Hematopoietic multipotent progenitor cell (in vitro differentiated cells): ENCODE results near the gene OPA3. TPM values are rescaled to one million over a fixed set of nuclear protein-coding genes. Genes with fewer than 3 reads are reported as not detected.
A peak's percentile ranks its signal among the peaks of the same experiment; 100 is the strongest.

Experiments
- DNase-seq, 3 donors: peaks; one replicate each; pipeline ENCODE4 v3.0.0-alpha.2; 2011 to 2015; ENCODE audit warnings: low read depth in 2 of 3, low spot score in 2 of 3
- total RNA-seq: library from RNA; depleted of rRNA; stranded (reverse); fragments of >200 nt; gene quantifications from one replicate; pipeline ENCODE4 v1.2.3, GENCODE V29; 2012

Gene OPA3
- total RNA-seq, 1 donor = 5.9 TPM

DNA sequence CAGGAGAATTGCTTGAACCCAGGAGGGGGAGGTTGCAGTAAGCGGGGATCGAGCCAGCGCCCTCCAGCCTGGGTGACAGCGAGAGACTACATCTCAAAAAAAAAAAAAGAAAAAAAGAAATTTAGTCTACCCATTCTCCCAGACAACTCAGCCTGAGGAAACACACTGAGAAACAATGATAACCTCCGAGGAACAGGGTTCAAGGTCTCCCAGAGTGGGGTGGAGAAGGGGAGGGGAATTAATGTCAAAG lies 78.7 kb downstream of the OPA3 start:
- DNase-seq = no peak

DNA sequence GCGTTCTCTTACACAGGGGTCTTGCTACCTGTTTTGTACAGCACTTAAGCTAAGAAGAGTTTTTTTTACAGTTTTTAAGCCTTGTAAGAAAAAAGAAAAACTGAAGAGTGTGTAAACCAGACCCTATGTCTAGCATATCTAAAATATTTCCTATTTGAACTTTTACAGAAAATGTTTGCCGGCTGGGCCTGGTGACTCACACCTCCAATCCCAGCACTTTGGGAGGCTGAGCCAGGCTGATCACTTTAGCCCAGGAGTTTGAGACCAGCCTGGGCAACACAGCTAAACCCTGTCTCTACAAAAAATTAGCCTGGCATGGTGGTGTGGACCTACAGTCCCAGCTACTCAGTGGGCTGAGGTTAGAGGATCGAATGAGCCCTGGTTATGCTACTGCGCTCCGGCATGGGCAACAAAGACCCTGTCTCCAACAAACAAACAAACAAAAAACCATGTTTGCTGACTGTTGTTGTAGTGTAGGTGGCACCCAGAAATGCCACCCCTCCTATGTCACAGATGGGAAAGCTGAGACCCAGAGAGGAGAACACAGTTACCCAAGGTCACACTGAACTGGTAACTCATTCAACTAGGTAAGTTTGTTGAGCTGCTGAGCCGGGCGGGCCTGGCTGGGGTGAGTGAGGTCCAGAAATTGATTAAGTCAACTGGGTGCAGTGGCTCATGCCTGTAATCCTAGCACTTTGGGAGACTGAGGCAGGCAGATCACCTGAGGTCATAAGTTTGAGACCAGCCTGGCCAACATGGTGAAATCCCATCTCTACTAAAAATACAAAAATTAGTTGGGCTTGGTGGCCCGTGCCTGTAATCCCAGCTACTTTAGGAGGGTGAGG lies 79.2 kb downstream of the OPA3 start:
- DNase-seq = no peak

DNA sequence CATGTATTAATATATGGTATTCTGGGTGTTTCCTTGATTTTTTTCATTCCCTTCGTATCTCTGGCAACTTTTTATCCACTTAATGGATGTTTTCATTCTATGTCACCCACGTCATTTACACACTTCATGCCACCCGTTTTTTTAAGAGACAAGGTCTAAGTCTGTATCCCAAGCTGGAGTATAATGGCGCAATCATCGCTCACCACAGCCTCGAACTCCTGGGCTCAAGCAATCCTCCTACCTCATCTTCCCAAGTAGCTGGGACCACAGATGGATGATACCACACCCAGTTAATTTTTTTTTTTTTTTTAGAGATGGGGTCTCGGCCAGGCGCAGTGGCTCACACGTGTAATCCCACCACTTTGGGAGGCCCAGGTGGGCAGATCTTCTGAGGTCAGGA lies 80.7 kb downstream of the OPA3 start:
- no peak for DNase-seq

- no peak for DNase-seq
Observed at GRCh38 chr19:45502111-45502510, 82.5 kb downstream of the OPA3 start.

DNA sequence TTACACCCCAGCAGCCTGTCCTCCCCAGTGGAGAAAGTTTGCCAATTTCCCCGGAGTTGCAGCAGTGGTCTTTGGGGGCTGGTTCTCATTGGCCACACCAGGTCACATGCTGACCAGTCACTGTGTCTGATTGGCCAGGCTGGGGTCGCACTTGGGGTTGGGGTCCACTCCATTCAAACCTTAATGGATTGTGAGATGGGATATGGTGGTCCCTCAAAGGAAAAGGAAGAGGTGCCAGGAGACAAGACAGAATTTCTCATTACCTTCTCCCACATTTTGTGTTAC lies 82.9 kb downstream of the OPA3 start:
- no peak for DNase-seq

DNA sequence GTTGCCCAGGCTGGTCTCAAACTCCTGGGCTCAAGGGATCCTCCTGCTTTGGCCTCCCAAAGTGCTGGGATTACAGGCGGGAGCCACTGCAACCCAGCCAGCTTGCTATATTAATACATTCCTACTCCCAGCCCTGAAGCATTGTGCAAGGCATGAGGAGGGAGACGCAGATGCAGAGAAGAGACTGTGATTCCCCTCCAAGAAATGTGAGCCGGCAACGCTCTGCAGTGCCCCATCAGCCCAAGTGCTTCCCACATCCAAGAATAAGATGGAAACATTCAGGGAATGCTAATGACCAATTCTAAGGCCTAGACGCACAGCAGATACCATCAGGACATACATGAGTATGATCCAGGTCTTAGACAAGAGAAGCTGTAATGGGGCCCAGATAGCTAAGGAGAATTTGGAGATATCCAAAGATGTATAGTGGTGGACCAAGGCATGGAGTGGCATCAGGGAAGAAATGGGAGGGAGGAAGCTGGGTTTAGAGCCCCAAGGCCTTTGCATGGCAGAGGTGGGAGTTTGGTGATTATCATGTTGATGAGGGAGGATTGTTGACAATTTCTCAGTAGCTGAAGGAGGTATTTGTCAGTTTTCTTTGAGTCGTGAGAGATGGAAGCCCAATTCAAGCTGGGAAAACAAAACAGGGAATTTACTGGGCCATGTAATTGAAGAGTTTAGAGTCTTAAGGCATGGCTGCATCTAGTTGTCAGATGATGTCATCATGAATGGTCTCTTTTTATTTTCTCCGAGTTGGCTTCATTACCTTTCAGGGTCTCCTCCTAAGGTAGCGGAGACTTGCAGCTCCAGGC lies 83.5 kb downstream of the OPA3 start:
- no peak for DNase-seq

- DNase-seq = peak in 2 of 3 donors; percentile 60 to 70
Observed at GRCh38 chr19:45499196-45500180, 85.1 kb downstream of the OPA3 start.

GRCh38 chr19:45498411-45499195 lies 86.0 kb downstream of the OPA3 start, which contains the start of gene PPM1N:
Gene PPM1N, plus strand, starts transcription at chr19:45498443. Its CDS starts 30 bp downstream, at chr19:45498473.
- peak; percentile 52 to 70 (median 64) for DNase-seq

DNA sequence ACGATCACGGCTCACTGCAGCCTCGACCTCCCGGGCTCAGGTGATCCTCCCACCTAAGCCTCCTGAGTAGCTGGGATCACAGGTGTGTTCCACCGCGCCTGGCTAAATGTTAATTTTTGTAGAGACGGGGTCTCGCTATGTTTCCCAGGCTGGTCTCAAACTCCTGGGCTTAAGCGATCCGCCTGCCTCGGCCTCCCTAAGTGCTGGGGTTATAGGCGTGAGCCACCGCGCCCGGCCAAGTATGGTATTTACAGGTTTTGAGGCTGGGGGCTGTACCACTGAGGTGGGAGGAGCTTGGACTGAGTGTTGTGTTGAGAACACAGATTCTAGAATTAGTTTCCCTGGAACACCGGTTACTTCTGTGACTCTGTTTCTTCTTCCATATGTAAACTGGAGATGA lies 86.8 kb downstream of the OPA3 start:
- no peak for DNase-seq

- DNase-seq = peak in 2 of 3 donors; percentile 45 to 57
Observed at GRCh38 chr19:45496349-45496953, 88.2 kb downstream of the OPA3 start.

DNA sequence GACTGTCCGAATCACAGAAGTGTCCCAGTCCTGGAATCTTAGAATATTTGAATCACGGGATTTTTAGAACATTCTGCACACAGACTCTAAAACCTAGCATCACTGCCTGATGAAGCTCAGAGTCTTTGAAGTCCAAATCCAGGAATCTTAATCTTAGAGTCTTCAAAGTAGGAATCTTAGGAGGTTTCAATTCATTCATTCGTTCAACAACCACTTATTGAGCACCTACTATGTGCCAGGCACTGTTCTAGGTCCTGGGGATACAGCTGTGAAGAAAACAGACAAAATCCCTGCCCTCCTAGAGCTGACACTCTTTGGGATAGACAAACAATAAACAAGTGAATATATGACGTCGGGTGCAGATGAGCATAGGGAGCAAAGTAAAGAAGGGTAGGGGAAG lies 89.4 kb downstream of the OPA3 start:
- no peak for DNase-seq

DNA sequence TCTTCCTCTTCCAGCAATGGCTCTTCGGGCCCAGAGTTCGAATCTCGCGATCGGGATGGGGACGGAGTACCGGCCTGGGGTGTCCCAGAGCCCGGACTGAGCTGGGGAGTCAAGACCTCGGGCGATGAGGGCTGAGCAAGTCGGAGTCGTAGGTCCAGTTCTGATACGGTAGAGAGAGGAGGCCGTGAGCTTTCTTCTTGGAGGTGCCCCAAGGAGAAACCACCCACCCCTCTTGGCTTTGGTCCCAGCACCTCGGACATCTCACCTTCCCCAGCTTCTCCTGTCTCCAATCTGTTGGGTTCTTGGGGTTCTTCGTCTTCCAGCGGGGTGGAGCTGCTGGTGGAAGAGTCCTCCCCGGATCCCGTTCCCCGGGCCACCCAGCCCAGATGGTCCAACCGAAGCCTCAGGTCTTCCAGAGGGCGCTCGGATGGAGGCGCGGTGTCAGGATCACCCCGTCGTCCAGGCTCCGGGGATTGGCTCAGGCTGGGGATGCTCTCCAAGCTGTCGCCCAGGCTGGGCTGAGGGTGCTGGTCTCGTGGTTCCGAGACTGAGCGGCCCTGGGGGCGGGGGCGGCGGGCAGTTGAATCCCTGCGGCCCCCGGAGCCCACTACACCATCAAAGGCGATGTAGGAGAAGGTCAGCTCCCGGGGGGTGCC lies 90.2 kb downstream of the OPA3 start:
- DNase-seq = no peak

DNA sequence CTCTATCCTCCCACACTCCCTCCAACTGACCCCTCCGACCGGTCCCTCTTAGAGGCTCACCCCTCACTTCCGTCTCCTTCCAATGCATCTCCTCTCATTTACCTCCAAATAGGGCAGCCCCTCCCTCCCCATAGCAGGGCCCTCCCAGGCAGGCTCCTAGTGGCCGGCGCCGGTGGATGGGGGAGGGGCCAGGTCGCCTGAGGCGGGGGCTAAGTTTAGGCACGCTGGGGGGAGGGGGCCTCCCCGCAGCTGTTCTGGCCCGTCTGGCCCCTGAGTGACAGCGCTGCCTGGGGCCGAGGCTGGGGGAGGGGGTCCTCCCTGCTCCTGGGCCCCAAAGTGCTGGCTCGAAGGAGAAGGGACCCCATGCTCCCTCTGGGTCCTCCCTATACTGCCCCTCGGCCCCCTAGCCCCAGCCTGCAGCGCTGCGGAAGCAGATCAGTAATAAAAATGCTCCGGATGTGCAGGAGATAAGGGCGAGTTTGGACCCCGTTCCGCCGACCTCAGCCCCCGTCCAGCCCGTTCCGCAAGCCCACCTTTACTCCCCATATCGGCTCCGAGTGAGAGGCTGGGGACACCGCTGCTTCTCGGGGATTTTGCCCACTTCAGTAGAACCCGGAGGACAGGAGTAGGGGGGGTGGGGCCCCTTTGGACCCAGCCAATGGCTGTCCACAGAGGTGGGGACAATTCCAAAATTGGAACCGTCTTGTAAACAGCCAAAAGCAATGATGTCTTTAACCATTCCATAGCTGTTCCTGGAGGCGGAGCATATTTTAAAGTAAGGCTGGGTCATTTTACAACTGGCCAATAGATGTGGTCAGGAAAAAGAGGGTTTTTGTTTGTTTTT lies 91.8 kb downstream of the OPA3 start:
- DNase-seq = peak in 1 of 3 donors; percentile 36

DNA sequence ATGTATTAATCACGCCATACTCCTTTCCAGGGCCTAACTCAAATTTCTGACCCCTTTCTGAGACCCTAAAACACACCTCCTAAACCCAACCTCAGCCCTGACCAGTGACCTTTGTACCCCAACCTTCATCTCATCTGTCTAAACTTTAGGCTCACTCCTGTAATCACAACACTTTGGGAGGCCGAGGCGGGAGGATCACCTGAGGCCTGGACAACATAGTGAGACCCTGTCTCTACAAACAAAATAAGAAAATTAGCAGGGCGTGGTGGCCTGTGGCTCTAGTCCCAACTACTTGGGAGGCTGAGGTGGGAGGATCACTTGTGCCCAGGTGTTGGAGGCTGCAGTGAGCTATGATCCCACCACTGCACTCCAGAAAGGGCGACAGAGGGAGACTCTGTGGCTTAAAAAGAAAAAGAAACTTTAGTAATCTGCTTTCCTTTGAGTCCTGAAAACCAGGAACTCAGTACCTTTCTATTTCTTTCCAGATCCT lies 92.4 kb downstream of the OPA3 start:
- no peak for DNase-seq

GRCh38 chr19:45489216-45489855 lies 95.3 kb downstream of the OPA3 start:
- DNase-seq = no peak

GRCh38 chr19:45488708-45489107 lies 95.9 kb downstream of the OPA3 start:
- DNase-seq = no peak

- DNase-seq = peak; percentile 84 to 97 (median 94)
Observed at GRCh38 chr19:45485305-45486077, 99.1 kb downstream of the OPA3 start.
